ENCODE measurements around the gene BYSL.
A peak's percentile ranks its signal among the peaks of the same experiment; 100 is the strongest.

The BYSL gene

GRCh38 chr6:41914869-41915530 lies 6.3 kb upstream of the BYSL start:
- no peak for DNase-seq

- no peak for DNase-seq
These were observed 3.8 kb upstream of the BYSL start for GRCh38 chr6:41917528-41917927.

GRCh38 chr6:41921712-41921998 lies 356 bp downstream of the BYSL start:
- no peak for DNase-seq

- no peak for DNase-seq
These were observed 855 bp downstream of the BYSL start for GRCh38 chr6:41922154-41922553.

- no peak for DNase-seq
These were observed 6.0 kb downstream of the BYSL start for GRCh38 chr6:41927253-41927652.

GRCh38 chr6:41929924-41930323 lies 8.6 kb downstream of the BYSL start:
- DNase-seq: no peak

GRCh38 chr6:41931792-41932191 lies 10.5 kb downstream of the BYSL start:
- no peak for DNase-seq

GRCh38 chr6:41932378-41932777 lies 11.1 kb downstream of the BYSL start:
- no peak for DNase-seq

- DNase-seq: no peak
These were observed 13.2 kb downstream of the BYSL start for GRCh38 chr6:41934278-41935192.

- DNase-seq: no peak
These were observed 13.9 kb downstream of the BYSL start for GRCh38 chr6:41935193-41935574.

- no peak for DNase-seq
These were observed 14.4 kb downstream of the BYSL start for GRCh38 chr6:41935685-41936072.

GRCh38 chr6:41936073-41936837 lies 15.0 kb downstream of the BYSL start:
- peak in 2 of 4 experiments; percentile 32 to 43 for DNase-seq

- DNase-seq: no peak
These were observed 16.2 kb downstream of the BYSL start for GRCh38 chr6:41937472-41937860.

- peak in 2 of 4 experiments; percentile 16 to 41 for DNase-seq
These were observed 16.7 kb downstream of the BYSL start for GRCh38 chr6:41937861-41938574.

- no peak for DNase-seq
These were observed 17.4 kb downstream of the BYSL start for GRCh38 chr6:41938590-41939175.

GRCh38 chr6:41939176-41939847 lies 18.0 kb downstream of the BYSL start:
- DNase-seq: no peak

GRCh38 chr6:41939848-41940758 lies 18.8 kb downstream of the BYSL start:
- no peak for DNase-seq

GRCh38 chr6:41940759-41941279 lies 19.5 kb downstream of the BYSL start:
- DNase-seq: peak in 2 of 4 experiments; percentile 26 to 35

GRCh38 chr6:41941280-41942066 lies 20.2 kb downstream of the BYSL start, which contains the start of gene CCND3:
CCND3 (minus strand) TSS chr6:41941808; CDS start chr6:41941649, 159 bp downstream.
- peak; percentile 63 to 74 (median 66) for DNase-seq
